Mucosa of rectum (tissue), 2 donors: ENCODE results near the gene MACROH2A1.

Experiments
- H3K27ac ChIP-seq, 2 donors: one replicate each; pipeline ENCODE4 v1.7.0; 2013; ENCODE audit warnings: inconsistent platforms in 2 of 2, low read depth in 2 of 2, low read length in 2 of 2
- H3K27me3 ChIP-seq, 2 donors: one replicate each; pipeline ENCODE4 v1.7.0; 2013; ENCODE audit warnings: low read length in 2 of 2; ENCODE audit not compliant: control insufficient read depth in 2 of 2, insufficient read depth in 2 of 2
- H3K36me3 ChIP-seq, 2 donors: one replicate each; pipeline ENCODE4 v1.7.0; 2013; ENCODE audit warnings: low read length in 2 of 2; ENCODE audit not compliant: control insufficient read depth in 2 of 2, insufficient read depth in 2 of 2
- H3K4me1 ChIP-seq, 2 donors: one replicate each; pipeline ENCODE4 v1.7.0; 2013; ENCODE audit warnings: low read length in 2 of 2, mild to moderate bottlenecking in 1 of 2; ENCODE audit not compliant: control insufficient read depth in 2 of 2, insufficient read depth in 2 of 2
- H3K4me3 ChIP-seq, 2 donors: one replicate each; pipeline ENCODE4 v1.7.0; 2013; ENCODE audit warnings: low read length in 2 of 2
- H3K9ac ChIP-seq, 2 donors: one replicate each; pipeline ENCODE4 v1.7.0; 2013; ENCODE audit warnings: low read length in 2 of 2, low read depth in 1 of 2, mild to moderate bottlenecking in 1 of 2
- H3K9me3 ChIP-seq, 2 donors: one replicate each; pipeline ENCODE4 v1.7.0; 2013; ENCODE audit warnings: low read length in 2 of 2; ENCODE audit not compliant: control insufficient read depth in 2 of 2
- donor health status: healthy.
- donor health status: Normal muscosa, but diverticular disease.

Gene MACROH2A1

DNA sequence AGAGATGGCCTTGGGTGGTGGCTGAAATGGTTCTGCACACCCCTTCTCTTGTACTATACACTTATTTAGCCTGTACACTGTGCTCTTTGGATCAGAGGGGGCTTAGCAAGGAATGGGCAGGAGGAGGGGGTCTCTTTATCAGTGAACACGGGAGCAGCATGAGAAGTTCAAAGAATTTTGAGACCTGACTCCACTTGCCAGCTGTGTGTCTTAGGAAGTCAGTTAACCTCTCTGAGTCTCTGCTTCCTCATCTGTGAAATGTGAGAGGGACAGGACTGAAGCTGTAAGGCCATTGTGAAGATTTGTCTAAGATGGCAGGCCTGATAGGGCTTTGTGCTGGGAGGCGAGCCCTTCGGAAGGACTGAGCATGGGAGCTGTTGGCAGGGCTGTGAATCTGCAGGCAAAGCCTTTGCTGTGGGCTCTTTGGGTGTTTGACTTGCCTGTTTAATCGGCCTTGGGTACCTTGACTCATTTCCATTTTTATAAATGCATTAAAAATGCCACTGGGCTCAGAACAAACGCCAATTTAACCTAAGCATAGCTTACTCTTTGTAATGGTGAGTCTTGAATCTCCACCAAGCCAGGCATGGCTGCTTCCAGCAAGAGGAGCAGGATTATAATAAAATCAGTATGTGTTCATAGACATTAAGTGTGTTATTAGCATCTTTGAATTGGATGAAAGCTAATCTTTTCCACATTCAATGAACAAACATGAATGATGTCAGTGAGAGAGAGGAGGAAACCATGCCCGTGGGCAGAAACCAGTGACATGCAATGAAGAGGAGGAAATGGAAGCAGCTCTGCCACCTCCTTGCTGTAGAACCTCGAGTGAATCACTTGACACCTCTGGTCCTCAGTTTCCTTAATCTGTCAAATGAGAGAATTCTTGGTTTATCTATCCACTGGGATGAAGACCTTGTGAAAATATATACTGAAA lies 89.4 kb downstream of the MACROH2A1 start:
- Histone ChIP-seq H3K4me1 (no peaks in the 10 kb centered on the region), H3K36me3 (no peaks in the 10 kb centered on the region), H3K27ac (no peak overlapping the region), H3K9me3 (no peaks in the 10 kb centered on the region), H3K27me3 (no peaks in the 10 kb centered on the region), H3K9ac (no peak overlapping the region), H3K4me3 (no peak overlapping the region)

DNA sequence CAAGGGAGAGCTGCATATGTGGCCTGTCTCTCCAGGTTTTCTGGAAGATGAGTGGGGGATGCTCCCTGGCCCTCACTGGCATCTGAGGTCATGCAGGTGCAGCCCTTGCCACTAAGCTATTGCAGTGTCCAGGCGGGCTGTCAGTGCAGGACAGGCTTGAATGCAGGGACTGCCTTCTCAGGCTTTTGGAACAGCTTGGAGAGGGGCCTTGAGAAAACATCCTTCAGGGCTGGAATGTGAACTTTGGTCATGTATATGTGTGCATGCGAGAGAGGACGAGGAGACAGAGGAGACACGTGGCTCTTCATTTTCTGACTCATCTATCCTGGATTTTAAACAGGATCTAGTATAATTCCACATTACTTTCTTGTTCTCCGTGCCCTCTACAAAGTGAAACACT lies 90.3 kb downstream of the MACROH2A1 start:
- Histone ChIP-seq H3K9me3 (no peaks in the 10 kb centered on the region), H3K27me3 (no peaks in the 10 kb centered on the region), H3K4me1 (no peaks in the 10 kb centered on the region), H3K4me3 (no peak overlapping the region), H3K9ac (no peak overlapping the region), H3K27ac (no peak overlapping the region), H3K36me3 (no peaks in the 10 kb centered on the region)

DNA sequence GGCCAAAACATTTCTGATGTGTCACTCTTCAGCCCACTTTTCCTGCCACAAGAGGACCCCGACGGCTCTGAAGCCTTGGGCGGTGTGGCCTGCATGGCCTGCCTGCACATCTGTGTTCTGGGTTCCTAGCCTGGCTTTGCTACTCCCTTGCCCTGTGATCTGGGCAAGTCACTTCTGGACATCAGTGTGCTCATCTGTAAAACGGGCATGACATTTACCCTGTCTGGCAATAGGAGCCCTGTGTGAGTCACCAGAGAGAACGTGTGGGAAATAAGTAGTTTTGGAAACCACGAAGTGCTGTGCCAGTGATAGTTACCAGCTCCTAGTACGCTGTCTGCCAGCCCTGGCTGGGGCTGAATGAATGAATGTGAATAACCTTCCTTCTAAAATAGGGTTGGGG lies 90.8 kb downstream of the MACROH2A1 start:
- no peaks in the 10 kb centered on the region for H3K36me3 ChIP-seq
- H3K4me1 ChIP-seq, result no peaks in the 10 kb centered on the region
- no peaks in the 10 kb centered on the region for H3K27me3 ChIP-seq
- H3K27ac ChIP-seq, result no peak overlapping the region
- H3K9me3 ChIP-seq, result no peaks in the 10 kb centered on the region
- H3K9ac ChIP-seq, result no peak overlapping the region
- no peak overlapping the region for H3K4me3 ChIP-seq

DNA sequence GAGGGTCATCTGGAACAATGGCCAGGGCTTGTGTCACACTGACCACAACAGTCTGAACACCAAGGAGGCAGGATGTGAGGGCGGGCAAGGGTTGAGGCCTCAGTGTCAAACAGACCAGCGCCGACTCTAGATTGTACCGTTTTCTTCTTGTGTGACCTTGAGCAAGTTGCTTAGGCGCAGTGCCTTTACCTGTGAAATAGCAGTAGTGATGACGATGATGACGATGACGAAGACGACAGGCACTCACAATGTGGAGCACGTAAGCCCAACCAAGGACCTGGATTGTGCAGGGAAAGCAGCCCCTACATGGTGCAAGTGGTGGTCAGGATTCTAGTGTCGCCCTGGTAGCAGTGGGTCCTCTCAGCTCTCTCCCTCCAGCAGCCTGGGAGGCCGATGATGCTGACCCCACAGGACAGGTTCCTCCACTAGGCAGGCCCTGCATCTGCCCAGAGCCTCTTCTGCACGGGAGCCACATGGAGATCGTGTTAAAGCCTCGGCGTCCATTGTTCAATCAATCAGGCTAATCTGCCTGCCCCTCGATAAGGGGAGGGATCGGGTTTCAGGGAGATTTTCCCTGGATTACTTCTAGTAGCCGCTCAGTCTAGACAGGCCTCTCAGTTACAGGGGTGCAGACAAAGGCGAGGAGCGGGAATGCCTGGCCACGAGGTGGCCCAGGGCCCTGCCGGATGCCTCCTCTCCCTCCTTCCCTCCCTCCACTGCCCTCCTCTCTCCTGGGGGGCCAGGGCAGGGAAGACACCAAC lies 91.7 kb downstream of the MACROH2A1 start:
- Histone ChIP-seq H3K4me3 (no peak overlapping the region), H3K4me1 (no peaks in the 10 kb centered on the region), H3K36me3 (no peaks in the 10 kb centered on the region), H3K9me3 (no peaks in the 10 kb centered on the region), H3K27ac (no peak overlapping the region), H3K27me3 (no peaks in the 10 kb centered on the region), H3K9ac (no peak overlapping the region)

DNA sequence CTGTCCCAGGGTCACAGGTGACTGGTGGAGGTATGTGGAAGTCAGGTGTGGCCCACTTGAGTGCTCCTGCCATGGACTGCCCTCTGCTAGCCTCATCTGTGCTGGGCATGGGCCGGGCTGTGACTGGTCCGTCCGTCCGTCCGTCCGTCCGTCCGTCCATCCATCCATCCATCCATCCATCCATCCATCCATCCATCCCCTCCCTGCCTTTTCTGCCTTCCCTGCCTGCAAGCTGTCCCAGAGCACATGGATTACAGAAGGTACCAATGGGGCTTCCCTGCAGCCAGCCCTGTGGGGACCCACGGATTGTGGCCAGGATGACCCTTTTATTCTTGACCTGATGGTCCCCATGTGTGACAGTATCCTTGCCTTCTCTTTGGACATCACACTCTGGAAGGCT lies 92.5 kb downstream of the MACROH2A1 start:
- no peaks in the 10 kb centered on the region for H3K36me3 ChIP-seq
- H3K4me3 ChIP-seq, result no peak overlapping the region
- no peaks in the 10 kb centered on the region for H3K9me3 ChIP-seq
- no peaks in the 10 kb centered on the region for H3K4me1 ChIP-seq
- H3K9ac ChIP-seq, result no peak overlapping the region
- no peak overlapping the region for H3K27ac ChIP-seq
- H3K27me3 ChIP-seq, result no peaks in the 10 kb centered on the region

DNA sequence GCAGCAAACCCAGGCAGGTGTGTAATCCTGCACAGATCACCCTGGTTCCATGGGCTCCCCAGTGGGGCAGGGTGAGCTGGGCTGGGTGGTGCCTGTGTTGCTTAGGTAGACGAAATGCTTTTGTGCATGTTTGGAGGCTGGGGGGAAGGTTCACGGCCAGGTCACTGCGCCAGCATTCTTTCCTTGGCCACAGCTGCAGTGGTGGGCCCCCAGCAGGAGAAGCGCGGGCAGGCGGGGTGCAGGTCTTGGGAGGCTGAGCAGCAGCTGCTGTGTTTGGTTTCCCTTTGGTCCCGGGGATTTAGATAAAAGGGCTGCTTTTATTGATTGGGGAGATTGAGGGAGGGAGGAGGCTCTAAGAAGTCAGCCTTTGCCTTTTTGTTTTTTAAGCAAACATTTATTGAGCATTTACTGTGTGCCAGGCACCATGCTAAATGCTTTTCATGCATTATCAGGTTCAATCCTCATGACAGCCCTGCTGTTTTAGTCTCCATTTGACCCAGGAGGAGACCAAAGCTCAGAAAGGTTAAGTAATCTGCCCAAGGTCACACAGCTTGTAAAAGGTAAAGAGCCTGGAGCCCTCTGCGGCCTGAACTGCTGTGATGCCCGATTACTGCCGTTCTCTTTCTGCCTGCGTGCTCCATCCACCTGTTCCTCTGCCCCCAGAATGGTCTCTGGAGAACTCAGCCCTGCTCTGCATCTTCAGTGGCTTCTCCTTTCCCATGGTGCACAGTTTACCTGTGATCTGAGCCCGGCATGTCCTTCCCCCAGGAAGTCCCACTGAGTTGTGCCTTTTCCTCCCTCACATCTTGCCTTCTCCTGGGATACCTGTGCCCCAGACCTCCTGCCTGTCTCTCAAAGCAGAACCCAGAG lies 94.4 kb downstream of the MACROH2A1 start:
- Histone ChIP-seq H3K27me3 (no peaks in the 10 kb centered on the region), H3K9ac (no peak overlapping the region), H3K4me1 (no peaks in the 10 kb centered on the region), H3K9me3 (no peaks in the 10 kb centered on the region), H3K36me3 (no peaks in the 10 kb centered on the region), H3K4me3 (no peak overlapping the region), H3K27ac (no peak overlapping the region)

DNA sequence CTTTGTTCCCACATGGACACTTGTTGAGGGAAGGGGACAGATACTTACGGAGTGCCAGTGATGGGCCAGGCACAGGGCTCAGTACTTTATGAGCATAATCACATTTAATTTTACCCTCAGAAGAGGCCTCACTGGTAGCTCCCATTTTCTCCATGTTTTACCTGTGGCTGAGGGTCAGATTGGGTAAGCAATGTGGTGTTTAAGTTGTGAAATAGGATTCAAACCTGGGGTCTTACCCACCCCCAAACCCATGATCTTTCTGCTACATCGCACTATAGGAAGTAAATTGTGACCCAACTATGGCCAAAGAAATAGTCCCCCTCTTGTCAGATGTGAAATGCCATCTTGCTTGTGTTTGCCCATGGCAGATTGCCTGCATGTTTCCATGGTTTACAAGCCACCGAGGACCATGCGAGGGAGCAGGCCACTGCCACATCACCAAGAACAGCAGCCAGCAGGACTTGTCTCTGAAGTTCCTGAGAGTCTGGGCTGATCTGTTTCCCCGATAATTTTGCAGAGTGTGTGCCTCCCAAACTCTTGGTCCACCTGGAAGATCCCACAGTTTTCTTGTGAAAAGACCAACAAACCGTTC lies 95.4 kb downstream of the MACROH2A1 start:
- Histone ChIP-seq H3K9ac (no peak overlapping the region), H3K4me3 (no peak overlapping the region), H3K27ac (no peak overlapping the region), H3K4me1 (no peaks in the 10 kb centered on the region), H3K36me3 (no peaks in the 10 kb centered on the region), H3K27me3 (no peaks in the 10 kb centered on the region), H3K9me3 (no peaks in the 10 kb centered on the region)

DNA sequence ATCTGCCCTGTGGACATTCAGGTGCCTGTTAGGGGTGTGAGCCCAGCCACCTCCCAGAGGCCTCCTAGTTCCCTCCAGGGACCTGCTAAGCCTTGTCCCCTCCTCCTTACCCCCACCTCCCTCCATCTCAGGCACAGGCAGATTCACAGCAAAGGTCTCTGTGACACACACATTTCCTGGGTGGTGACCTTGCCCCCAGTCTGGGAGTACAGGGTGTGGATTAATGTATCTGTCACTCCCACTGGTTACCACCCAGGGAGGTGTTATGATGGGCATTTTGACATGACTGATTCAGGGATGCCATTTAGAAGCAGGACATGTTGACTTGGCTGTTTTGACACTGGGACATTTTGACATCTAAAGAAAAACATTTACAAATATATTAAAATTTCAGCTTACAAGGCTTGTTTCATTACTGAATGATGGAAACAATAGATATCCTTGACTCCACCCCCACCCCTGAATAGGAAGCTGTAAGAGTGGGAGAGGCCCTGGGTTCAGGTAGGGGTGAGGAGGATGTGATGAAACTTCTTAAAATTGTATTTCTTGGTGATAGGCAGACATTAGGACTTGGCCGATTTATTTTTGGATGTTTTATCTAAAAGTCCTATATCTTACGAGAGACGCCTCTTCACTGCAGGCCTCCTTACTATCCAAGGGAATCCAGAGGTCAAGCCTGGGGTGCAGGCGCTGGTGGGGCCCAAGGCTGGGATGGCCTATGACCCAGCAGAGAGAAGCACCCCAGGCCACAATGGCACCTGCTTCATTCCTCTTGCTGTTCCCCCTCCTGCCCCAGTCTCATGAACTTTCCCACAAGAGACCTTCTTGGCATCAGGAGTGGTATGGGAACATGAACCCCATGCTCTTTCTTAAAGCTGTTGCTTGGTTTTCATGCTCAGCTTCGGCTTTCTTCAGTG lies 101.9 kb downstream of the MACROH2A1 start:
- no peaks in the 10 kb centered on the region for H3K36me3 ChIP-seq
- H3K4me3 ChIP-seq, result no peak overlapping the region
- no peaks in the 10 kb centered on the region for H3K9me3 ChIP-seq
- no peak overlapping the region for H3K9ac ChIP-seq
- no peaks in the 10 kb centered on the region for H3K4me1 ChIP-seq
- peaks cover 0 to 16% of the 10 kb centered on the region in 2 donors for H3K27me3 ChIP-seq
- no peak overlapping the region for H3K27ac ChIP-seq

DNA sequence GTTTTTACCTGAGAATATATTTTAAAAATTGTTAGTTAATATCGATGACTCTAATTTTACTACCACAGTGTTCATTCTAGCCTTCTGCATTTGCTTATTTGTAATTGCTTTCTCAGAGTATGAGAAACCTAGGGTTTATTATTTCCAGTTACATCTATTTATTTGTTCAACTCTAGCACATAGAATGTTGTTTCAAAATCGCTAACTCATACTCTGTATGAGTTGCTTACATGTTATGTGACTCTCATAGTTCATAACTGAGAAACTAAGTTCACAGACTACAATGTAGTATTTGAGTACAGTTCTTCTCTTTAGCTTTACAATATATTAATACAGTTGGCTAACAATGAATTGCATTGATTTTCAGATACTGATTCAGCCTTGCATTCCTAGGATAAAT lies 103.2 kb downstream of the MACROH2A1 start:
- no peak overlapping the region for H3K9ac ChIP-seq
- peaks cover 0 to 17% of the 10 kb centered on the region in 2 donors for H3K27me3 ChIP-seq
- H3K4me3 ChIP-seq, result no peak overlapping the region
- H3K9me3 ChIP-seq, result no peaks in the 10 kb centered on the region
- no peaks in the 10 kb centered on the region for H3K4me1 ChIP-seq
- no peak overlapping the region for H3K27ac ChIP-seq
- no peaks in the 10 kb centered on the region for H3K36me3 ChIP-seq
